Medulla oblongata (tissue), 1 donor: ENCODE measurements around the gene BMP3.

Experiments used
- DNase-seq: peaks from one replicate; pipeline ENCODE4 v3.0.0-alpha.2; 2015; ENCODE audit errors: extremely low spot score

BMP3 gene

DNA sequence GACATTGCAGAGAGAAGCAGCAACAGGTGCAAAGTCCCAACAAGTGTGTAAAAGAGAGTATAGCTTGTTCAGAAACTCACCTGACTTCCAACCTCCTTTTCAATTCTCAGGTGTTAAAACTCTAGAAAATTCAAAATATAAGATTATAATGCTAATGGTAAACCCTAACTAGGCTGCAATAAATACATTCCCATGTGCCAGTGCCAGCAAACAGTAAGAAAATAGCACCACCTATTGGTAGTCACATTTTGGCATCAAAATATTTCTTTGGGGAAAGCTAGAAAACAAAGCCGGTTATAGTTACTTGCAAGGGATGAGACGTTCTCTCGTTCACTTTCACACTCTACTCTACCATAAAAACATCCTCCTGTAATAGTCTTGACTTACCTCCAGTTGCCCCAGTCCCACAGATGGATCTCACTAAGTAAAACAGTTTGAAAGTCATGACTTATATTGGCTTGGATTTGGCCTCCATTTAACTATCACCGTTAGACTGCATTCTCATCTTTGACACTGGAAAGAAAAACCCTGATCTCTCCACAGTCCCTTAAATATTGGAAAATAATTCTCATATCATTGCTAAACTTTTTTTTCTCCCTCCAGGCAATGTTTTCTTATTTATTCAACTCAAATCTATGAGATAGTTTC lies 9.6 kb downstream of the BMP3 start:
- DNase-seq, result peak; percentile 71

DNA sequence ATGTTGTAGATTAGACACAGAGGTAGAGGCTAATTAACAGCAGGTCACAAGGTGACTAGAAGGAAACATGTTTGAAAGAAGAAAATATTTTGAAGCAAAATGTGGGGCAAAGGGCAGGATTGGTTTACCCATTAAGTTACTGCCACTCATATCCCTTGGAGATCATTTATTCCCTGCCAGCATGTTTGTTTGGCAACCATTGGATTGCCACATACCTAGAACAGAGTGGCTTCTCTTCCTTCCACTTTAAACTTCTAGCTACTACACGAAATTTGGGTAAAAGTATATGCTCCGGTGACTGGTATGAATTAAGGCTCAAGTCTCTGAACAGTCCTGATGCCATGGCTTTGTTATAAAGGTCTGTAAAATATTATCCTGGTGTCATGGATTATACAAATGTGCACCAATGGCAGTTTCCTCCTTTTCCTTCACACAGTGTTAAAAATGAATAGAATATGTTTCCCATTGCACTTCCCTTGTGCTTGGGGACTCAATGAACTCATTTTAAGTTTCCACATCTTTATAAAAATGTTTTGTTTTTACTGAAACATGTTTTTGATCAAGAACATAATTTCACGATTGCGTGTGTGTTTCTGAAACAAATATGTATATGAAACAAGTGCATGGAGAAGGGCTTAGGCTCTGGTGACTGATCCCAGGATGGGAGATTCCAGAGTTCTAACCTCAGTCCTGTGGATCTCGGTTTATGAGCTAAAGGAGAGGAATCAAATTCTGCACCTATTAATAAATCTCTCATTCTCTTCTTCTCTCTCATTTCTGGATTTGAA lies 12.3 kb downstream of the BMP3 start:
- DNase-seq, result no peak

- DNase-seq, result no peak
Observed at GRCh38 chr4:81049330-81049729, 18.8 kb downstream of the BMP3 start.

GRCh38 chr4:81049907-81050306 lies 19.4 kb downstream of the BMP3 start:
- DNase-seq, result no peak

DNA sequence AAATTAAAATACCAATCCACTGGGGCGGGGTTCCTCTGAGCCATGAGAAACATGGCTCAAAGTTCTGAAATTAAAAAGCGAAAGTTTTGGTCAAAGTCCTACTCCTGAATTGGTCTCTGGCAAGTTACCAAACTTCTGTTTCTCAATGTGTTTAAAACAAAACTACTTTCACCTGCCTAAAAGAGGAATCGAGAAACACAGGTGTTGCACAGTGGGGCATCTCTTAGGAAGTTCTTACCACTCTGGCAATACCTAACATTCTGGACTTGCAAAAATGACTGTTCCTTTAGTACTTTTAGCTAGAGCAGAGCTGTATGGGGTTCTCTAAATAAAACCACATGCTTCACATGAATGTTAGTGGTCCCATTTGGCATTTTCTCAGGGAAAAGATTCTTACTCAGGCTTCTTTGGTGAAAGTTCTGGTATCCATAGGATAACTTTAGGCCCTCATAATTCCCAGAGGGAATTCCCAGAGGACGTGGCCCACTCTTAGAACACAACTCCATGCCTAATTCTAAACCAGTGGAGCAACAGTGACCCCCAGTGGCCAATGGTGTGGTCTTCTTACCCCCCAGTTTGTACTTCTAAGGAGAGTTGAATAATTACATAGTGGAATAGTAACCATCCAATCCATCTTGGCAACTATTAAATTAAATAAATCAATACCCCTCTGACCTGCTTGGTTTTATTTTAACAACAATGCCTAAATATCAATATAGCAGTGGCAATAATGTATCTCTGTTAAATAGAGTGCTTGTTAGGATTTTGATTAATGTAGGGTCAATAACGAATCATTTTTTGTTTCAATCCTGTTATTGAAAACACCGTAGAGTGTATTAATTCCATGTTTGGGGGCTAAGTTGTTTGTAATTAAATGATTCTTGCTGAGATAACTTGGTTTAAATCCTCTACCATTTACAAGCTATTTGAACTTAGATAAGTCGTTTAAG lies 21.9 kb downstream of the BMP3 start:
- peak; percentile 81 for DNase-seq

- DNase-seq, result no peak
Observed at GRCh38 chr4:81058621-81059020, 28.1 kb downstream of the BMP3 start.

DNA sequence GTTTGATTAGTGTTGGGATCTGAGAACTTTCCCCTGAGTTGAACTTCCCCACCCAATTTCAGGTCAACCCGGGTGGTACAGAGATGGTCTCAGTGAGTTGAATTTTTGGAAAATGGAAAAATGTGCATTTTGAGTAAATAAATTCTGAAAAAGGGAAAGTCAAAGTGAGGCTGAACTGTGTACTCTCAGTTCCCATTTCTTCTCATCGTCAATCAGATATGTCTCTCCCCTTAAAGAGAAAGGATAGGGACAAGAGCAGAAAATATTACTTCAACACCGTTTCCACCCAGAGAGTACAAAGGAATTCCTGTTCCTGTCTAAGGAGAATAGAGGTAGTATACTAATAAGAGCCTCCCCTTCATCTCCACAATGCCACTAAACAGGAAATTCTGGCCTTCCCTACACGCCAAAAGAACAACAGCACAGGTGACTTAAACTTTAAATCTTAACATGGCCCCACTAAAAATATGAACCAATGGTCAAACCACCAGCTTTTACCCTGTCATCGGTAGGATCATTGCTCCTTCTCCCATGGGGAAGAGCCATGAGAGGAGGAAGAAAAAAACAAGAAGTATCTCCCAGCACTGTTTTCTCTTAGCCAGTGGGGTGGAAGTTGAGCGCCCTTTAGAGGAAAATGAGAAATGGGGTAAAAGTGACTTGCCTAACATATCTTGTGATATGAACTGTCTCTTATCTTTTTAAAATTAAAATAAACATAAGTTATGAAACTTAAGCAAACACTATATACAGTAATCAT lies 30.3 kb downstream of the BMP3 start:
- no peak for DNase-seq

DNA sequence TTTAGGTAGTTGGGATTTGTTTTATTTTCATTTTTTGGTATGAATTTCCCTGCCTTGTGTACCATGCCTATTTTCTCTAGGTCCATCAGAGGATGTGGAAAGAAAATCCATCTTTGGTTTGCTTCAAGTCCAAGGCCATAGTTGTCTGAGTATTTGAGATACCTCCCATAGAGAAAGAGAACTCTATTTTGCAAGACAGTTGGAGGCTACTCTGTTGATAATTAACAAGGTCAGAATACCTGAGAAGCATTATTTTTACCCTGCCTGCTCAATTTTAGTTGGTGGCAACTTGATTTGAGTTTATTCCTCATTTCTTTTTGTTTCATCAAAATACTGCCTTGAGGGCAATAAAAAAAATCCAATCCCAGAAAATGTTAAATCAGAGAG lies 30.8 kb downstream of the BMP3 start:
- DNase-seq, result no peak

DNA sequence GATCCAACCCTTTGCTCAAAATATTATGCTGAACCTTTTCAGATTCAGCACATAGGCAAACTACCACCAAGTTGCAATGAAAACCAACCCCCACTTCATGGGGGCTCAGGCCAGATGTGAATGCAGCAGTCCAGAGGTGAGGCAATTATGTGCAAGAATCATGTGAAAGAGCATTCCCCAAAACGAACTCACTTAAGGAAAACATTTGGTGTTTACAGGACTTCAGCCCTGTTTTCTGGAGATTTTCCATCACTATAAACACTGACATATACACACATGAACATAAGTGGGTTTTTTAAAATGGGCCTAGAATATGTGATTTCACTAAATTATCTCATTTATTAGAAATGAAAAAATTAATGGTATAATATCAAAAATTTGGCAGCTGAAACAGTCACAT lies 31.5 kb downstream of the BMP3 start:
- DNase-seq, result no peak

DNA sequence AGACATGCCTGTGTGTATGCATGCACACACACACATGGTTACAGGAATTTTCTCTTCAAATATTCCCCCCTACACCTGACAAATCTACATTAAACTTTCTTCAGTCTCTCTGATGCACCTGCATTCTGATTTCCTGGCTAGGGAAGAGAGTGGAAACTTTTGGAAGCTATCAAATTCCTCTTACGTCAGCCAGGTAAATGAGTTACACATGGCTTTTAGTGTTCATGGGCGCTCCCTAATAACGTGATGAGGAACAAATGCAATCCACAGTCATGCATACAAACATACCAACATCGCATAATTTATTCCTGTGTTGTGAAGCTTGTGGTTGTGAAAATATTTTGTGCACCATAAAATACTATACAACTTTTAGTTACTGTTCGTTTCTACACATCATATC lies 34.9 kb downstream of the BMP3 start:
- no peak for DNase-seq

GRCh38 chr4:81069706-81070331 lies 39.3 kb downstream of the BMP3 start:
- peak; percentile 95 for DNase-seq

DNA sequence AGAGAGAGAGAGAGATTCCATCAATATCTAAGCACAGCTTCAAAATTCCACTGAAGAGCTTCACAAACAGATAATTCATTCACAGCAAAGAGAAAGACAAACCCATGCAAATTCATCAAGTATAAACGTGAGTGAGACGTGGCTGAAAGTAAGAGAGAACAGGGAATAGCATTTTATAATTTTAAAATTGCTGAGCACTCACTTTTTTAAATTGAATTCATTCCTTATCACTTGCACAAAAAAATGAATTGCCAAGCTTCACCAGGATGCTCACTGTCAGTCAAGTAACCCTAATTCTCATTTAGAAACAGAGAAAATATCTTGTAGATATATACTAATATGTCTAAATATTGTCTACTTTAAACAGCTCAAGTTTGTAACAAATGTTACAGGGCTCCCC lies 40.5 kb downstream of the BMP3 start:
- no peak for DNase-seq

GRCh38 chr4:81081156-81081555 lies 50.6 kb downstream of the BMP3 start:
- no peak for DNase-seq

- DNase-seq, result no peak
Observed at GRCh38 chr4:81084029-81084428, 53.5 kb downstream of the BMP3 start.

- no peak for DNase-seq
Observed at GRCh38 chr4:81084634-81085033, 54.1 kb downstream of the BMP3 start.

DNA sequence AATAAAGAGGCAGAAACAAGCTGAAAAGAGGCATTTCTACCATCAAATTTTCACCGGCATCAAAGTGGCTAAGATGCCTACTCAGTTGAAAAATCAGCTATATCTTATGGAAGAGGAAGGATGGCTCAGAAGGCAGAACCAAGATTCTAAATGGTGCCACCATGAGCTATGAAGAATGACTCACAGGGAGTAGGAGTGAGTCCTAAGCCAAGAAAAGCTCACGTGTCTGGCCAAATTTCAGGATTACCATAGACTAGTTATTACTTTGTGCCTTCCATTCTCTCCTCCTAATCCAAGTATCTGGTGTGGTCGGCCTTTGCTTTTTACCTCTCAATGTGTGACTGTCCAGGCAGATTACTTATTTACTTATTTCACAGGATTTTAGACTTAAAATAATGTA lies 54.8 kb downstream of the BMP3 start:
- DNase-seq, result no peak

GRCh38 chr4:81085979-81086378 lies 55.5 kb downstream of the BMP3 start:
- no peak for DNase-seq

GRCh38 chr4:81093720-81094401 lies 63.4 kb downstream of the BMP3 start:
- no peak for DNase-seq

DNA sequence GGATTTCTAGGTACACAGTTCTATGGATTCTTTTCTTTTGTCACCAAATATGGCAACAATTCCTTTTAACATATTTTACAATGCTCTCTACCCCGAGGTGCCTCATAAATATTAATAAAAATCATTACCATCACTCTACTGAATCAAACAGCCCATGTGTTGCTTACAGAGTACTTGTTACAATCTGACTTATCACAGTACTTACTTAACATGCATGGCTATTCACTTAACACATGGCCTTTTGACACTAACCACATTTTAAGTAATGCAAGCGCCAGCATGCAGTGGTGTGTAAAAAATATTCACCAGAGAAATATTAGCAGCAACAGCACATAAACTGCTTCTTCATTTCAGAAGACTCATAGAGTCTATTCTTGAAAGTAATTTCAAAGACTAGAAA lies 64.9 kb downstream of the BMP3 start:
- DNase-seq, result no peak

- DNase-seq, result no peak
Observed at GRCh38 chr4:81096566-81096965, 66.1 kb downstream of the BMP3 start.

GRCh38 chr4:81102107-81102506 lies 71.6 kb downstream of the BMP3 start:
- DNase-seq, result no peak
